ENCODE measurements around the gene C1orf226. TPM values are rescaled to one million over a fixed set of nuclear protein-coding genes. Genes with fewer than 3 reads are reported as not detected.

Gene C1orf226
- total and polyA plus RNA-seq, 2 of the 4 experiments (the other 2 are of a cell fraction) = under 0.01 to 0.10 TPM

DNA sequence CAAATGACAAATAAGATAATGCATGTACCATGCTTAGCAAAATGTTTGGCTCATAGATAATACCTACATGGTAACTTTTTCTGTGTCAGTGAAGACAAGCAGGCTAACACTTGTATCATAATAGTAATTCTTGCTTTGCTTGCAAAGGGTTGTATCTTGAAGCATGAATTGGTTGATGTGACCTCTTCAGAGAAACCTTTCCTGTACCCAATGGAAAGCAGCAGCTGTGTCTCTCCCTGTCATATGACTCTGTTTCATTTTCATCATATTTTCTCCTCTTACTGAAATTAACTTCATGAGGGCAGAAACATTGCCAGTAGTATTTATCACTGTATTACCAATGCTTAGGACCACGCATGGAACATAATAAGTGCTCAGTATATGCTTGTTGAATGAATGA lies 26.0 kb downstream of the C1orf226 start:
- Histone ChIP-seq H3K4me1 (ENCODE audit: control insufficient read depth, insufficient read depth, low read length) (no peaks in the 10 kb centered on the region; the same call in 1 of the 2 replicates), H2AFZ (replicated peaks; ENCODE audit: low read length, poor library complexity) (no peak overlapping the region), H3K4me2 (ENCODE audit: low read depth, low read length) (no peak overlapping the region), H3K36me3 (ENCODE audit: control insufficient read depth, insufficient read depth, low read length) (no peaks in the 10 kb centered on the region), H2BK20ac (ENCODE audit: low read depth, low read length) (no peak overlapping the region), H2BK5ac (ENCODE audit: low read depth, low read length, poor library complexity, severe bottlenecking) (no peak overlapping the region), H2AK5ac (ENCODE audit: low read depth, low read length) (no peak overlapping the region), H3K56ac (ENCODE audit: extremely low read depth, insufficient read depth, low read length) (no peak overlapping the region), H3K4me3 (ENCODE audit: insufficient read depth, low read depth, low read length) (no peak overlapping the region), H4K8ac (ENCODE audit: low read depth in 2 of 2, low read length in 2 of 2) (no peak overlapping the region), H3K27me3 (ENCODE audit: control insufficient read depth, insufficient read depth, low read length) (peaks cover 4% of the 10 kb centered on the region; the same call in 1 of the 2 replicates), H3K79me1 (ENCODE audit: low read depth in 1 of 2, low read length in 2 of 2) (no peaks in the 10 kb centered on the region), H3K27ac (ENCODE audit: insufficient read depth, low read length) (no peak overlapping the region), H2BK120ac (ENCODE audit: low read depth, low read length) (no peak overlapping the region), H2BK15ac (ENCODE audit: low read depth, low read length) (no peak overlapping the region), H3K9ac (ENCODE audit: low read depth, low read length) (no peak overlapping the region), H4K5ac (ENCODE audit: low read depth, low read length) (no peak overlapping the region), H3K9me3 (ENCODE audit: control insufficient read depth, insufficient read depth, low read length) (no peaks in the 10 kb centered on the region), H3K14ac (replicated peaks; ENCODE audit: low read depth, low read length) (no peak overlapping the region), H3K23ac (ENCODE audit: low read depth, low read length) (no peak overlapping the region), H2AK9ac (replicated peaks; ENCODE audit: low read depth, low read length, poor library complexity) (no peak overlapping the region), H4K91ac (ENCODE audit: insufficient read depth, low read depth, low read length) (no peak overlapping the region), H4K20me1 (ENCODE audit: insufficient read depth, low read length) (no peaks in the 10 kb centered on the region), H3K9me1 (ENCODE audit: insufficient read depth, low read length) (no peaks in the 10 kb centered on the region), H3K4ac (ENCODE audit: low read depth, low read length) (no peak overlapping the region), H3K18ac (ENCODE audit: low read depth, low read length) (no peak overlapping the region)
- no peak for ATAC-seq (ENCODE audit: low read depth)
- in situ Hi-C loops (cut with MboI; ENCODE audit: low sequenced_read_pairs) (no loop called here), intact Hi-C loops (cut with micrococcal nuclease) (no loop called here), dilution Hi-C loops (cut with HindIII; ENCODE audit: low sequenced_read_pairs, unreplicated experiment) (no loop called here)
- CTCF ChIA-PET = no interaction called here
- TF ChIP-seq NFE2L2 (IDR thresholded peaks at IDR 0.05; ENCODE audit: low read depth, low read length) = no peak
- no peak for TF ChIP-seq RAD21 (IDR thresholded peaks at IDR 0.05; ENCODE audit: low read length)
- no peak for TF ChIP-seq MXI1 (IDR thresholded peaks at IDR 0.05; ENCODE audit: borderline replicate concordance, low read depth, low read length)
- TF ChIP-seq FOS (IDR thresholded peaks at IDR 0.05; ENCODE audit: low read depth, low read length) = no peak
- no peak for TF ChIP-seq MAZ (IDR thresholded peaks at IDR 0.05; ENCODE audit: borderline replicate concordance, low read depth, low read length)
- TF ChIP-seq SMC3 (IDR thresholded peaks at IDR 0.05; ENCODE audit: low read depth, low read length) = no peak
- TF ChIP-seq, protein P1, sequence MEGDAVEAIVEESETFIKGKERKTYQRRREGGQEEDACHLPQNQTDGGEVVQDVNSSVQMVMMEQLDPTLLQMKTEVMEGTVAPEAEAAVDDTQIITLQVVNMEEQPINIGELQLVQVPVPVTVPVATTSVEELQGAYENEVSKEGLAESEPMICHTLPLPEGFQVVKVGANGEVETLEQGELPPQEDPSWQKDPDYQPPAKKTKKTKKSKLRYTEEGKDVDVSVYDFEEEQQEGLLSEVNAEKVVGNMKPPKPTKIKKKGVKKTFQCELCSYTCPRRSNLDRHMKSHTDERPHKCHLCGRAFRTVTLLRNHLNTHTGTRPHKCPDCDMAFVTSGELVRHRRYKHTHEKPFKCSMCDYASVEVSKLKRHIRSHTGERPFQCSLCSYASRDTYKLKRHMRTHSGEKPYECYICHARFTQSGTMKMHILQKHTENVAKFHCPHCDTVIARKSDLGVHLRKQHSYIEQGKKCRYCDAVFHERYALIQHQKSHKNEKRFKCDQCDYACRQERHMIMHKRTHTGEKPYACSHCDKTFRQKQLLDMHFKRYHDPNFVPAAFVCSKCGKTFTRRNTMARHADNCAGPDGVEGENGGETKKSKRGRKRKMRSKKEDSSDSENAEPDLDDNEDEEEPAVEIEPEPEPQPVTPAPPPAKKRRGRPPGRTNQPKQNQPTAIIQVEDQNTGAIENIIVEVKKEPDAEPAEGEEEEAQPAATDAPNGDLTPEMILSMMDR (conservative IDR thresholded peaks at IDR 0.05; ENCODE audit: low read depth, low read length) = no peak
- TF ChIP-seq POLR2A (IDR thresholded peaks at IDR 0.05; ENCODE audit: low read depth, low read length) = no peak
- TF ChIP-seq CHD1 (IDR thresholded peaks at IDR 0.05; ENCODE audit: low read depth, low read length) = no peak
- TF ChIP-seq, protein P2, sequence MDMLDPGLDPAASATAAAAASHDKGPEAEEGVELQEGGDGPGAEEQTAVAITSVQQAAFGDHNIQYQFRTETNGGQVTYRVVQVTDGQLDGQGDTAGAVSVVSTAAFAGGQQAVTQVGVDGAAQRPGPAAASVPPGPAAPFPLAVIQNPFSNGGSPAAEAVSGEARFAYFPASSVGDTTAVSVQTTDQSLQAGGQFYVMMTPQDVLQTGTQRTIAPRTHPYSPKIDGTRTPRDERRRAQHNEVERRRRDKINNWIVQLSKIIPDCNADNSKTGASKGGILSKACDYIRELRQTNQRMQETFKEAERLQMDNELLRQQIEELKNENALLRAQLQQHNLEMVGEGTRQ (IDR thresholded peaks at IDR 0.05; ENCODE audit: low read depth, low read length) = no peak
- TF ChIP-seq CEBPB (IDR thresholded peaks at IDR 0.05; ENCODE audit: low read depth, low read length) = no peak
- TF ChIP-seq RCOR1 (IDR thresholded peaks at IDR 0.05; ENCODE audit: insufficient replicate concordance, low read length) = no peak
- no CpG with 5 or more reads among the region's 1 CpG for whole genome bisulfite sequencing, 2 experiments (ENCODE audit: extremely low coverage in 2 of 2, insufficient read length in 1 of 2)
- POLR2A ChIA-PET (ENCODE audit: unreplicated experiment) = no interaction called here
- DNase-seq = no peak
- no TSS peak for BruUV-seq (replicated peaks)

Data from IMR-90 (cell line).